IPS DF 19.7 (cell line): ENCODE measurements around the gene SMOC2.
"Not testable (repeated sequence)": the region's sequence is repeated elsewhere in the genome, so short reads cannot be mapped to it uniquely, and the experiment has no call there.

ENCODE experiments used
- DNase-seq: peaks from one replicate; pipeline ENCODE4 v3.0.0-alpha.2; 2013; ENCODE audit warnings: low read depth, low spot score

The SMOC2 gene

GRCh38 chr6:168538188-168538891, 97.4 kb downstream of the SMOC2 start:
- DNase-seq: not testable (repeated sequence)

DNA sequence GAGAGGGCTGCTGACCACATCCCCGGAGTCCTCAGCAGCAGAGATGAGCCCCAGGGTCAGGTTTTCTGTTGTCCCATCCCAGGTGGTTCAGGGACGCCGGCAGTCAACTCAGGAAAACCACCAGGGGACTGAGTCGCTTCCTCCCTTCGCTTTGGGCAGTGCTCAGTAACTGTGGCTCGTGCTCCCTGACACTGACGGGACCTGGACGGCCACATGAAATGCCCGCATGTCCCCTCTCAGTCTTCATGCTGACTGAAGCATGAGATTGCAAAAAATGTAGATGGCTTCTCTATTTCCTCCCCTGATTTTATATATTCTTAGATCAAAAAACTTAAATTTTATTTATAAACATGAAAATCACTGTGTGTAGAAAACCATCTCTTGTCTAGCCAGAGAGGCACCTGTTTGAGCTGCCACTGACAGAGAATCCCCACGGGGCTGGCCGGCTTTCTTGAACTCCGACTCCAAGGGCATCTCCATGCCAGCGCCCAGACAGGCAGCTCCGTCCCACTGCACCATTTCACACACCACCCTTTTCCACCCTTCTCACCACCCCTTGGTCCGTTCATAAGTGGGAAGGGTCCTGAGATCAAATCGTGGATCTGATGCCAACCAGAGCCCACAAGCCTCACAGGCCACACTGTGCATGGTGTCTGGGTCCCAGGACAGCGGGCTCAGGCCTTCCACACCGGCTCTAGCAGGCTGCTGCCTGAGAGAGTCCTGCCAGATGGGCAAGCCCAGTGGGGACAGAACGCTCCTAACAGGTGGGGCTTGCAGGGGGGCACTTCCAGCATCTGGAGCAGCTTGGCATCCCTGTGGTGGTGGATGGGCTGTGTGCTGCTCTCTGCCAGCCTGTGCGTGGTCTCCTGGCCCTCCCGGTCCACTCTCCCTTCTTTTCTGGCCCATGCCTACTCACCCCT, 98.2 kb downstream of the SMOC2 start:
- no peak for DNase-seq

- DNase-seq: peak; percentile 40
These were observed 99.8 kb downstream of the SMOC2 start for GRCh38 chr6:168540713-168541291.

DNA sequence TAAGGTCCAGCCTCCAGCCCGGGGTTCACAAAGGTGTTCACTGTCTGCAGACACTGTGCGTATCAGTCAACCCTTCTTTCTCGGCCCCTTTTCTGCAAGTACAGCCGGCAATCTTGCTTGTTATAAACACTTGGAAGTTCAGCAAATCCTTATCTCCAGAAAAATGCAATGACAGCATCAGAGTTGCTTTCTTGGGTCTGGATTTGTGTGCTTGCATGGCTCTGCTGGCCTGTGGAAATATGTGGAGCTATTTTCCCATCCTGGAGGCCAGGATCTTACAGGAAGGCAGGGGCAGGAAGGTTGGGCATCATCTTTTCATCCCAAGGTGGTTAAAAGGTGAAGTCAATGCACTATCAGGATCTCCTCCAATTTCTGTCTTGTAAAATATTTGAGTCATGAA, 100.3 kb downstream of the SMOC2 start:
- no peak for DNase-seq

DNA sequence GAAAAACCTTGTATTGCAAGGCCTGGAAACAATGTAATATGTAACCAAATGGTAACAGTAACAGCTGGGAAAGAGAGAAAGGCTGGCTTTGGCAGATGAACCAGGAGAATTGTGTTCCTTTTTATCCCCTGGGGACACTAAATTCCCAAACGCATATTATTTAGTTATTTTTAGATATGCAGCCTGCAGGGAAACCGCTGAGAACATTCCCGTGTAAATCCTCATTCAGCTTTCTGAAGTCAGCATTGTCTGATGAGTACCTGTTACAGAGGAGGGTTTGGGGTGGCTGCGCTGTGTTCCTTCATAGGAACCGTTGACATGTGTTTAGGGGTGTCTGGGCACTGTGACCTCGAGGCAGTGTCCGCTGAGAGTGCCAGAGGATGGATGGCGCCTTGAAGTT, 101.3 kb downstream of the SMOC2 start:
- no peak for DNase-seq

GRCh38 chr6:168545428-168545827, 104.4 kb downstream of the SMOC2 start:
- no peak for DNase-seq

DNA sequence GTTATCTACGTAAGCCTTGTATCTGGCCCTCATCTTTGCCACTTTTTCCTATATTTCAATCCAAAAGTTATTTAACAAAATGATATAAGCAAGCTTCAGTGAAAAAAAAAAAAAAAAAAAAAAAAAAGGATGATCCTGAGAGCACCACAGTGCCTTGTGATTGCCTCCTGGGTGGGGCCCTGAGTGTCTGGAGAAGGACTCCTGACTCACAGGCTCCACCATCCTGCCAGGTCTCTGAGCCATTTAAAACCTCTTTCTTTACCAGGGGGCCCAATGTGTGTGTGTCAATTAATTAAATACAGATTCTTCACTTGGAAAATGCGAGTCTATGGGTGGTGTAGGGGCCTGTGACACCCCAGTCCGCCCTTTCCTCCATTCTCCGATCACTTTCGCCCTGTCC, 105.2 kb downstream of the SMOC2 start:
- no peak for DNase-seq

- no peak for DNase-seq
These were observed 105.7 kb downstream of the SMOC2 start for GRCh38 chr6:168546730-168547129.

GRCh38 chr6:168550326-168550725, 109.3 kb downstream of the SMOC2 start:
- no peak for DNase-seq

DNA sequence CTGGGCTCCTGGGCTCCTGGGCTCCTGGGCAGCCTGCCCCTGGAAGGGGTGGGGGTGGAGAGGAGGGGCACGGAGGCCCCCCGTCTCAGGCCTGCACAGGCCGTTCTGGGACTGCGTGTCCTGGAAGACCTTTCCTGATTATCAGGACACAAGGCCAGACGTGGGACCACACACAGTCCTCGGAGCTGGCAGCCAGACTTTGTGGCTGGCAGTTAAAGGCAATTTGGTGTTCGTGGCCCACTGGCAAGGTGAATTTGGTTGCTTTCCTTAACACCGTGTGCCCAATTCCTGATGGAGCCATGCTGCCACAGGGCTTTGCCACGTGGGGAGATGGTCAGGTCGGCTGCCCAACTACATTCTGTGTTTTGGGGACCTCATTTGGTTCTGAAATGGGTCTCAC, 113.5 kb downstream of the SMOC2 start:
- no peak for DNase-seq

DNA sequence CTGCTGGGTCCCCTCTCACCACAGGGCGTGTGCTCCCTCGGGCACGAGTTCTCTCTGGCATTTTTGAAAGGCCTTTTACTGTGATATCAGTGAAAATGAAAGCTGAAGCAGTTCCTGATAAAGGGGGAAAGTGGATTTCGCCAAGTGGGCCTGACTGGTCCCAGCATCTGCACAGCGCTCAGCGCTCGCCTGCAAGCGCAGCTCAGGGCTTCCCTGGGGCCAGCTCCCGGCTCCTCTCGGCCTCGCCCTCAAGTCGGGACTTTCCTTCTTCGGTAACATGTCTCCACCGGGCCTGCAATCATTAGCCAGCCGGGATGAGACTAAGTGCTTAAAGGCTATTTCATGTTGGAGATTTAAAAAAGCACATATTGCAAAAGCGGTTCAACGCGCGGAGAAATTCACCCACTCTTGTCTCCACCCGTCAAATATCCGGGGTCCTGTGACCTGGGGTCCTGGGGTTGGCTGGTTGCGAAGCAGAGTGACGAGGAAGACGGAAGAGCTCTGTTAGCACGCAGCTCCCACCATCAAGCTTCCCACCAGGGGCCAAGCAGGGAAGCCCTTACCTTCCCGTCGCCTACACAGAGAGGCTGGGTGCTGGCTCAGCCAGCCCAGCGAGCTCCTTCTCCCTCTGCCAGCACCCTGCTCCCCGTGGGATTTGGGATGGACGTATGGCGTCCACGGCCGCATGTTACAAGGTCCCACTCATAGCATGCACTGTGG, 114.1 kb downstream of the SMOC2 start:
- DNase-seq: no peak

- DNase-seq: no peak
These were observed 114.8 kb downstream of the SMOC2 start for GRCh38 chr6:168555618-168556273.

DNA sequence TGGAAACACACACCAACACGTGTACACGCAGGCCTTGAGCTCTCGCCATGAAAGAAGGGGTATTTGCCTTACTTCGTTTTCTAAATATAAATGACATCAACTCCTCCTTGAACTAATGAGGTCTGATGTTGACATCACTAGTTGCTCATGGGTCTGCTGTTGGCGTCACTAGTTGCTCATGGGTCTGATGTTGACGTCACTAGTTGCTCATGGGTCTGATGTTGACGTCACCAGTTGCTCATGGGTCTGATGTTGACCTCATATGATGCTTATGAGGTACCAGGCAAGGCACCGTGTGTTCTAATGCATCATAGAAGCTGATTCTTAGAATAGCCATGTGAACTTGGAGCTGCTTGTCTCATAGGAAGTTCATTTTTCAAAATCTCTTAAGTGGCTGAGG, 116.5 kb downstream of the SMOC2 start:
- no peak for DNase-seq

DNA sequence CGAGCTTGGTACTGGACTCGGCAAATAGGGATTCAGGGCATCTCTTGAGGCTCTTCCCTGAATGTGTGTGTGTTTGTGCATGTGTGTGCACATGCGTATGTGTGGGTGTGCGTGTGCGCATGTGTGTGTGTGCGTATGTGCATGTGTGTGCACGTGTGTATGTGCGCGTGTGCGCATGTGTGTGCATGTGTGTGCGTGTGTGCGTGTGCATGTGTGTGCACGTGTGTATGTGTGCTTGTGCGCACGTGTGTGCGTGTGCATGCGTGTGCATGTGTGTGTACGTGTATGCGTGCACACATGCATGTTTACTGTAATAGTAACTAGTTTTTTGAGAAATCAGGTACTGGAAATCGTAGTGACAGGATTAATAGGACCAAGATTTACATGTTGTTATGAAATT, 117.7 kb downstream of the SMOC2 start:
- no peak for DNase-seq

DNA sequence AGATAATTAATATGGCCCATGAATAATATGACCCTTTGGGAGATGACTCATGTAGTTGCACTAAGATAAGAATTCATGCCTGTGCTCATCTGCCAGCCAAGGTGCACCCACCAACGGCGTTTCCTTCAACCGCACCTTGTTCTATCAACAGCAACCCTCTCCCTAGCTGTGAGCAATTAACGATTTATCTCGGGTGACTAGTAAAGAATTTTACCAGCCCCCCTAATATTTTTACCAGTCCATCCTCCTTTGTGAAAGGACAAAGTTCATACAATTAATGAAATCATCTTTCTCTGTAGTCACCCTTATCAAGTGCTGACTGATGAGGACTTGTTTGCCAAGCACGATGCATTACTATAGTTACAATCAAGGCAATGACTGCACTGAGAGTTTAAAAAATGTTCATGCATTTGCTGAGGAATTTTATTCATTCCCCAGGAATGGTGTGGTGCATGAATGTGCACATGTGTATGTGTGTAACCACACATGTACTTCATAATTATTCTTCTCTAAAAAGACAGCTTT, 118.7 kb downstream of the SMOC2 start:
- DNase-seq: no peak

GRCh38 chr6:168560126-168560525, 119.1 kb downstream of the SMOC2 start:
- no peak for DNase-seq

- no peak for DNase-seq
These were observed 121.7 kb downstream of the SMOC2 start for GRCh38 chr6:168562576-168563151.

- no peak for DNase-seq
These were observed 122.7 kb downstream of the SMOC2 start for GRCh38 chr6:168563656-168564055.

DNA sequence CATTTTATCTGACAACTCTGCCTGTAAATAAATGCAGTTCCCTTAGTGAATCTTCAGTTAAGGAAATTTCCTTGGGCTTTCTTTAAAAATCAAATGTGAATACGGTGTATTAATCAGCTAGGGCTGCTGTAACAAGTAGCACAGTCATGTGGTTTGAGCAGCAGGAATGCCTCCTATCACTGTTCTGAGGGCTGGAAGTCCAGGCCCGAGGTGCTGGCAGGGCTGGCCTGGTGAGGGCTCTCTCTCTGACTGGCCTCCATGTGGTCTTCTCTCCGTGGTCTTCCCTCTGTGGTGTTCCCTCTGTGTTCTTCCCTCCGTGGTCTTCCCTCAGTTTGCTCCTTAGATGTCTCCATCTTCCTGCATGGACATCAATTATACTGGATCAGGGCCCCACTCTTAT, 124.1 kb downstream of the SMOC2 start:
- no peak for DNase-seq

- no peak for DNase-seq
These were observed 129.2 kb downstream of the SMOC2 start for GRCh38 chr6:168570211-168570610.

- no peak for DNase-seq
These were observed 130.3 kb downstream of the SMOC2 start for GRCh38 chr6:168571268-168571667.
